A673 (cell line): Measurements from ENCODE around the gene ELOVL6.

Source experiments
- CTCF ChIP-seq: fragments of 300-800, 200-600 bp; sonication (generic); conservative IDR thresholded peaks from 2 replicates; pipeline ENCODE4 v1.5.1; 2017; ENCODE audit warnings: low read depth, mild to moderate bottlenecking, antibody characterized with exemption, low read length, moderate library complexity, mixed read lengths
- EZH2 ChIP-seq: fragments of 200-600 bp; sonication (generic); IDR thresholded peaks from 2 replicates; pipeline ENCODE4 v1.6.1; 2017; ENCODE audit warnings: borderline replicate concordance, low read depth, mild to moderate bottlenecking, mixed read lengths, antibody characterized with exemption, low read length; ENCODE audit not compliant: poor library complexity, severe bottlenecking

DNA sequence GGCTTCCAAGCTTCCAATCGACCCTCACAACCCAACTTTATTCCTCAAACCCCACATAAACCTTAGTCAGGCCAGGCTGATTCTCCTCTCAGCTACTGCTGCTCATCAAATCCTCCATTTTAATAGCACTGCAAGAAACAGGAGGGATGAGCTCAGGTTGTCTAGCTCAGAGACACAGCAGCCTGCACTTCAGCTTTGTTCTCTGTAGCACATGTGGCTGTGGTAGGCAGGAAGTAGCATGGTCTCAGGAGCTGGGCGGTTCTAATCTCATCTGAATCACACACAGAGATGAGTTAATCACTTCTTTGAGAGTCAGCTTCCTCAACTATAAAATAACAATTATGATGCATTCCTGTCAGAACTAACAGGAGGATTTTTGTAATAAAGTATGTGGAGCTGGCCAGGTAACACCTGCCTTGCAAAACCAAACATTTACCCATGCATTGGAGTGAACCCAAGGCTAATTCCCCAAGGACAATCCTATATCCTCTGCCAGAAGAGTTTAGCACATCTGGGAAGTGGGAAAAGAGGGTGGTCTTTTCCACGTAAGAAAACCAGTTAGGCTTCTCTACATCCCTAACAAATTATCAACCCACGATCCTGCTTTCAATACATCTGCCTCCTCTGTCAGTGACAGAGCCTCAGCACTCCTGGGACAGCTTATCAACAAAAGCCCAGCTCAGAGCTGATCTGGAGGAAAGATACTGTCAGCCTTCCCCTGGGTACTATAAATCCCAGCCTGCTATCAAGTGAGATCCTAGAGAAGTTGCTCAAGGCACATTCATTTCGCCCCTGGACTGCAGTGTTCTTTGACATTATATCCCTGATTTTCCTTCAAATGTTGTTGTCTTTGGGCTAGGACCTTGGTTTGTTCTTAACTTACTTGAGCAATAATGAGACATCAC, 32.8 kb downstream of the ELOVL6 start:
- TF ChIP-seq CTCF (no peak), EZH2 (no peak)
